ENCODE data around the gene SHC2. TPM values are rescaled to one million over a fixed set of nuclear protein-coding genes. Genes with fewer than 3 reads are reported as not detected.

SHC2 gene
- polyA plus RNA-seq, 1 donor (not counting 4 experiments of a cell fraction or from before 2014, with no cell fraction given) = 2.5 TPM

DNA sequence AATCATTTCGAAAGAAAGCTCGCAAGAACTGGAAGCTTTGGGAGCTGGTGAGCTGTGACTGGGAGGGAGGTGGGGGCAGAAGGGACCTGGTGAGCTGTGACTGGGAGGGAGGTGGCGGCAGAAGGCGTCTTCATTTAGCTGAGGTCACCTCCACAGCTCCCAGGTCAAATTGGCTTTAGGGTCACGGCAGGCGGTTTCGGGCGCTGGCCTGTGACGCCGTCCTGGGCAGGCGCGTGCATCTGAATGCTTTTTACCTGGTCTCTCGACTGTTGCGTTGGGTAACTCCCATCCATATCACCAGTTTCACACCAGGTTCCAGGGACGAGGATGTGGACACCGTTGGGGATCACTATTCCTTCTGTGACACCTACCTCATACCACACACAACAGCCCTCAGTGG, 81.0 kb downstream of the SHC2 start:
- DNase-seq (ENCODE audit: low read depth, low spot score) = no peak
- no peaks in the 10 kb centered on the region for H3K36me3 ChIP-seq (ENCODE audit: control insufficient read depth in 2 of 2, extremely low read depth in 1 of 2, insufficient read depth in 2 of 2, low read length in 2 of 2)
- FAIRE-seq = no peak
- TF ChIP-seq, protein P1, sequence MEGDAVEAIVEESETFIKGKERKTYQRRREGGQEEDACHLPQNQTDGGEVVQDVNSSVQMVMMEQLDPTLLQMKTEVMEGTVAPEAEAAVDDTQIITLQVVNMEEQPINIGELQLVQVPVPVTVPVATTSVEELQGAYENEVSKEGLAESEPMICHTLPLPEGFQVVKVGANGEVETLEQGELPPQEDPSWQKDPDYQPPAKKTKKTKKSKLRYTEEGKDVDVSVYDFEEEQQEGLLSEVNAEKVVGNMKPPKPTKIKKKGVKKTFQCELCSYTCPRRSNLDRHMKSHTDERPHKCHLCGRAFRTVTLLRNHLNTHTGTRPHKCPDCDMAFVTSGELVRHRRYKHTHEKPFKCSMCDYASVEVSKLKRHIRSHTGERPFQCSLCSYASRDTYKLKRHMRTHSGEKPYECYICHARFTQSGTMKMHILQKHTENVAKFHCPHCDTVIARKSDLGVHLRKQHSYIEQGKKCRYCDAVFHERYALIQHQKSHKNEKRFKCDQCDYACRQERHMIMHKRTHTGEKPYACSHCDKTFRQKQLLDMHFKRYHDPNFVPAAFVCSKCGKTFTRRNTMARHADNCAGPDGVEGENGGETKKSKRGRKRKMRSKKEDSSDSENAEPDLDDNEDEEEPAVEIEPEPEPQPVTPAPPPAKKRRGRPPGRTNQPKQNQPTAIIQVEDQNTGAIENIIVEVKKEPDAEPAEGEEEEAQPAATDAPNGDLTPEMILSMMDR (optimal IDR thresholded peaks at IDR 0.05 in 1 of 3, IDR thresholded peaks at IDR 0.05 in 1 of 3, conservative IDR thresholded peaks at IDR 0.05 in 1 of 3; ENCODE audit: extremely low read depth in 1 of 3, insufficient read depth in 2 of 3, low read length in 3 of 3) = no peak
- TF ChIP-seq EZH2 (IDR thresholded peaks at IDR 0.05; ENCODE audit: low read length) = no peak
- H2AFZ ChIP-seq (ENCODE audit: control insufficient read depth, low read length) = no peak overlapping the region
- no peaks in the 10 kb centered on the region for H3K9me1 ChIP-seq (ENCODE audit: control insufficient read depth, extremely low read depth, insufficient read depth, low read length)
- H3K9ac ChIP-seq (ENCODE audit: control insufficient read depth, extremely low read depth, insufficient read depth, low read length) = no peak overlapping the region
- dilution Hi-C loops (cut with MboI; ENCODE audit: extremely low pct_ligation_motif_present, low sequenced_read_pairs) = no loop called here
- peaks cover 11% of the 10 kb centered on the region for H3K27me3 ChIP-seq (ENCODE audit: control insufficient read depth, extremely low read depth, insufficient read depth, low read length)
- no peak overlapping the region for H3K4me3 ChIP-seq (ENCODE audit: control insufficient read depth in 2 of 3, extremely low read depth in 1 of 3, insufficient read depth in 2 of 3, low read depth in 1 of 3, low read length in 3 of 3)
- no peak overlapping the region for H3K4me2 ChIP-seq (ENCODE audit: control insufficient read depth, extremely low read depth, insufficient read depth, low read depth, low read length)
- H4K20me1 ChIP-seq (ENCODE audit: control insufficient read depth, extremely low read depth, insufficient read depth, low read length) = no peaks in the 10 kb centered on the region
- H3K4me1 ChIP-seq (ENCODE audit: control insufficient read depth, extremely low read depth, insufficient read depth, low read length) = peaks cover 13% of the 10 kb centered on the region
- H3K9me3 ChIP-seq (ENCODE audit: control insufficient read depth, low read depth, low read length) = peaks cover 2% of the 10 kb centered on the region
- H3K27ac ChIP-seq (ENCODE audit: control insufficient read depth, insufficient read depth, low read length) = no peak overlapping the region
- no peaks in the 10 kb centered on the region for H3K79me2 ChIP-seq (ENCODE audit: control insufficient read depth, insufficient read depth, low read length)

DNA sequence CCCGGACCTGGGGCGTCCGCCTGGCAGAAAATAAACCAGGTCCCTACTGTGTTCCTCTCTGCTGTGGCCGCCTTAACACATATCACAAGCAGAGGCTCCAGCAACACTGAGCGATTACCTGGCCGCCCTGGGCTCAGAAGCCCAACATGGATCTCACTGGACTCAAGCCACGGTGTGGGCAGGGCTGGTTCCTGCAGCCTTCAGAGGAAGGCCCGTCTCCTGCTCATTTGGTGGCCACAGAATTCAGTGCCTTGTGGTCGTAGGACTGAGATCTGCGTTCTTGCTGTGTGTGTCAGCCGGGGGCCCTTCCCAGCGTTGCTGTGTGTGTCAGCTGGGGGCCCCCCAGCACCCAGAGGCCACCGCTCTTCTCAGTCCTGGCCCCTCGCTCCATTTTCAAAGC, 82.1 kb downstream of the SHC2 start:
- H3K36me3 ChIP-seq (ENCODE audit: control insufficient read depth in 2 of 2, extremely low read depth in 1 of 2, insufficient read depth in 2 of 2, low read length in 2 of 2) = no peaks in the 10 kb centered on the region
- no peak overlapping the region for H3K9ac ChIP-seq (ENCODE audit: control insufficient read depth, extremely low read depth, insufficient read depth, low read length)
- dilution Hi-C loops (cut with MboI; ENCODE audit: extremely low pct_ligation_motif_present, low sequenced_read_pairs) = no loop called here
- FAIRE-seq (no peak), DNase-seq (ENCODE audit: low read depth, low spot score) (no peak)
- no peak for TF ChIP-seq EZH2 (IDR thresholded peaks at IDR 0.05; ENCODE audit: low read length)
- H3K4me1 ChIP-seq (ENCODE audit: control insufficient read depth, extremely low read depth, insufficient read depth, low read length) = peaks cover 24% of the 10 kb centered on the region
- H3K27me3 ChIP-seq (ENCODE audit: control insufficient read depth, extremely low read depth, insufficient read depth, low read length) = peaks cover 22% of the 10 kb centered on the region
- H3K79me2 ChIP-seq (ENCODE audit: control insufficient read depth, insufficient read depth, low read length) = no peaks in the 10 kb centered on the region
- H2AFZ ChIP-seq (ENCODE audit: control insufficient read depth, low read length) = no peak overlapping the region
- no peaks in the 10 kb centered on the region for H4K20me1 ChIP-seq (ENCODE audit: control insufficient read depth, extremely low read depth, insufficient read depth, low read length)
- no peak overlapping the region for H3K4me3 ChIP-seq (ENCODE audit: control insufficient read depth in 2 of 3, extremely low read depth in 1 of 3, insufficient read depth in 2 of 3, low read depth in 1 of 3, low read length in 3 of 3)
- no peak overlapping the region for H3K27ac ChIP-seq (ENCODE audit: control insufficient read depth, insufficient read depth, low read length)
- peaks cover 2% of the 10 kb centered on the region for H3K9me3 ChIP-seq (ENCODE audit: control insufficient read depth, low read depth, low read length)
- no peaks in the 10 kb centered on the region for H3K9me1 ChIP-seq (ENCODE audit: control insufficient read depth, extremely low read depth, insufficient read depth, low read length)
- no peak overlapping the region for H3K4me2 ChIP-seq (ENCODE audit: control insufficient read depth, extremely low read depth, insufficient read depth, low read depth, low read length)
